Esophagus squamous epithelium (tissue), 4 donors: ENCODE data around the gene ZNF296.

ENCODE experiments used
- POLR2A ChIP-seq, 4 donors: fragments of 450-650 bp; IDR thresholded peaks; one replicate each; pipeline ENCODE4 v1.6.1; 2017; ENCODE audit warnings: antibody characterized with exemption in 4 of 4, mild to moderate bottlenecking in 4 of 4, moderate library complexity in 3 of 4
- TF ChIP-seq, protein P1 (sequence below), 6 experiments: fragments of 450-650 bp in 4 of 6; fragments of 200-600 bp in 2 of 6; sonication (generic) in 2 of 6; IDR thresholded peaks; one replicate each; pipeline ENCODE4 v1.5.1; 2016 to 2019; ENCODE audit warnings: antibody characterized with exemption in 6 of 6, mild to moderate bottlenecking in 4 of 6, moderate library complexity in 4 of 6

DNA sequence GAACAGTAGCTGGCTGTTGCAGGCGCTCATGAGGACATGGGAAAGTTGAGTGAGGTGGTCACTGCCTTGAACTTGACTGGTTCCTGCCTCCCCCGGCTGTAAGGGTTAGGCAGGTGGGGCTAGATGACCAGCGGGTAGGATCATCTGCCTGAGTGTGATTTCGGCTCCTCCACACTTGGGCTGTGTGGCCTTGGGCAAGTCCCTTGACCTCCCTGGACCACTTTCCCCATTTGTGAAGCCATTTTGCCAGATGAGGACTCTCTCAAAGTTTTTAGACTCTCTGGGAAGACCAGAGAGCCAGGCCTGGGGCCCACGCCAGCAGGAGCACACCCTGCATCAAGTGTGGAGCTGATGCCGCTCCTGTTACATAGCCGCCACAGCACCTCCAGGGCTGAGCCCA is 26.2 kb upstream of the ZNF296 start:
- TF ChIP-seq, protein P1, sequence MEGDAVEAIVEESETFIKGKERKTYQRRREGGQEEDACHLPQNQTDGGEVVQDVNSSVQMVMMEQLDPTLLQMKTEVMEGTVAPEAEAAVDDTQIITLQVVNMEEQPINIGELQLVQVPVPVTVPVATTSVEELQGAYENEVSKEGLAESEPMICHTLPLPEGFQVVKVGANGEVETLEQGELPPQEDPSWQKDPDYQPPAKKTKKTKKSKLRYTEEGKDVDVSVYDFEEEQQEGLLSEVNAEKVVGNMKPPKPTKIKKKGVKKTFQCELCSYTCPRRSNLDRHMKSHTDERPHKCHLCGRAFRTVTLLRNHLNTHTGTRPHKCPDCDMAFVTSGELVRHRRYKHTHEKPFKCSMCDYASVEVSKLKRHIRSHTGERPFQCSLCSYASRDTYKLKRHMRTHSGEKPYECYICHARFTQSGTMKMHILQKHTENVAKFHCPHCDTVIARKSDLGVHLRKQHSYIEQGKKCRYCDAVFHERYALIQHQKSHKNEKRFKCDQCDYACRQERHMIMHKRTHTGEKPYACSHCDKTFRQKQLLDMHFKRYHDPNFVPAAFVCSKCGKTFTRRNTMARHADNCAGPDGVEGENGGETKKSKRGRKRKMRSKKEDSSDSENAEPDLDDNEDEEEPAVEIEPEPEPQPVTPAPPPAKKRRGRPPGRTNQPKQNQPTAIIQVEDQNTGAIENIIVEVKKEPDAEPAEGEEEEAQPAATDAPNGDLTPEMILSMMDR (IDR thresholded peaks at IDR 0.05) = no peak
- no peak for TF ChIP-seq POLR2A (IDR thresholded peaks at IDR 0.05)
